ENCODE results near the gene AQP6. TPM values are rescaled to one million over a fixed set of nuclear protein-coding genes. Genes with fewer than 3 reads are reported as not detected.

The AQP6 gene
- total and polyA plus RNA-seq, 2 experiments from 2014 or later = 0.23 TPM; not detected in 1

DNA sequence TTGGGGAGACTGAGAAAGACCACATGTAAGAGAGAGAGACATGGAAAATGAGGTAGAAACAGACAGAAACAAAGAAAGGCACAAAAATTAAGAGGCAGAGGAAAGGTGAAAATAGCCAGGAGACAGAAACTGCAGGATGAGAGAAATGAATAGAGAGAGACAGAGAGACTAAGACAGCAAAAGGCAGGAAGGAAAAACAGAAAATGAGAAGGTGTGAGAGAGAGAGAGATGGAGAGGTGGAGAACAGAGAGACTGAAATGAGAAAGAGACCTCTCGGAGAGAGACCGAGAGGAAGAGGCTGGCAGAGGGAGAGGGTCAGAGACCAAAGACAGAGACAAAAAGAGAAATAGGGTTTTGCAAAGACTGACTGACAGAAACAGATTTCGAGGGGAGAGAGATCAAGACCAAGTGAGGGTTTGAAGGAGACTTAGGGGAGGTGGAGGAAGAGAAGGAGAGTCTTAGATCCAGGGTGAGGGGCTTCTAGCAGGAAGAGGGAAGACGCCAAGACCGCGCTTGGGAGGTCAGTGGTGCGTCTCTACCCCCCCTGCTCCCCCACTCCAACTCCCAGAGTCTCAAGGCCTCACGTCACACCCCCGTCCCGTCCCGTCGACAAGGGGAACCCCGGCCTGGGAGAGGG, 12.2 kb upstream of the AQP6 start:
- Histone ChIP-seq H3K9me3 (ENCODE audit: low read depth) (no peaks in the 10 kb centered on the region), H3K4me2 (peak overlapping the region; percentile 90), H3K9me2 (replicated peaks; ENCODE audit: insufficient read depth) (no peaks in the 10 kb centered on the region), H3K4me1 (ENCODE audit: insufficient read depth) (no peaks in the 10 kb centered on the region), H3K4me3 (no peak overlapping the region), H3K36me3 (replicated peaks; ENCODE audit: insufficient read depth, low read depth) (no peaks in the 10 kb centered on the region), H3K27me3 (peaks cover 67% of the 10 kb centered on the region), H3K79me2 (no peaks in the 10 kb centered on the region), H2AFZ (no peak overlapping the region), H3K27ac (no peak overlapping the region), H4K20me1 (ENCODE audit: insufficient read depth, poor library complexity, severe bottlenecking) (no peaks in the 10 kb centered on the region)
- TF ChIP-seq, protein P1, sequence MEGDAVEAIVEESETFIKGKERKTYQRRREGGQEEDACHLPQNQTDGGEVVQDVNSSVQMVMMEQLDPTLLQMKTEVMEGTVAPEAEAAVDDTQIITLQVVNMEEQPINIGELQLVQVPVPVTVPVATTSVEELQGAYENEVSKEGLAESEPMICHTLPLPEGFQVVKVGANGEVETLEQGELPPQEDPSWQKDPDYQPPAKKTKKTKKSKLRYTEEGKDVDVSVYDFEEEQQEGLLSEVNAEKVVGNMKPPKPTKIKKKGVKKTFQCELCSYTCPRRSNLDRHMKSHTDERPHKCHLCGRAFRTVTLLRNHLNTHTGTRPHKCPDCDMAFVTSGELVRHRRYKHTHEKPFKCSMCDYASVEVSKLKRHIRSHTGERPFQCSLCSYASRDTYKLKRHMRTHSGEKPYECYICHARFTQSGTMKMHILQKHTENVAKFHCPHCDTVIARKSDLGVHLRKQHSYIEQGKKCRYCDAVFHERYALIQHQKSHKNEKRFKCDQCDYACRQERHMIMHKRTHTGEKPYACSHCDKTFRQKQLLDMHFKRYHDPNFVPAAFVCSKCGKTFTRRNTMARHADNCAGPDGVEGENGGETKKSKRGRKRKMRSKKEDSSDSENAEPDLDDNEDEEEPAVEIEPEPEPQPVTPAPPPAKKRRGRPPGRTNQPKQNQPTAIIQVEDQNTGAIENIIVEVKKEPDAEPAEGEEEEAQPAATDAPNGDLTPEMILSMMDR (IDR thresholded peaks at IDR 0.05; ENCODE audit: poor library complexity) = no peak
- no peak for TF ChIP-seq EZH2phosphoT487 (IDR thresholded peaks at IDR 0.05; ENCODE audit: low read depth, severe bottlenecking, unreplicated experiment)
- no peak for TF ChIP-seq EZH2 (IDR thresholded peaks at IDR 0.05; ENCODE audit: borderline replicate concordance)
- no peak for DNase-seq (ENCODE audit: low spot score)
- 71% methylated on average over 13 of the region's 13 CpGs for WGBS (ENCODE audit: low lambda C conversion rate, missing lambda C conversion rate)

DNA sequence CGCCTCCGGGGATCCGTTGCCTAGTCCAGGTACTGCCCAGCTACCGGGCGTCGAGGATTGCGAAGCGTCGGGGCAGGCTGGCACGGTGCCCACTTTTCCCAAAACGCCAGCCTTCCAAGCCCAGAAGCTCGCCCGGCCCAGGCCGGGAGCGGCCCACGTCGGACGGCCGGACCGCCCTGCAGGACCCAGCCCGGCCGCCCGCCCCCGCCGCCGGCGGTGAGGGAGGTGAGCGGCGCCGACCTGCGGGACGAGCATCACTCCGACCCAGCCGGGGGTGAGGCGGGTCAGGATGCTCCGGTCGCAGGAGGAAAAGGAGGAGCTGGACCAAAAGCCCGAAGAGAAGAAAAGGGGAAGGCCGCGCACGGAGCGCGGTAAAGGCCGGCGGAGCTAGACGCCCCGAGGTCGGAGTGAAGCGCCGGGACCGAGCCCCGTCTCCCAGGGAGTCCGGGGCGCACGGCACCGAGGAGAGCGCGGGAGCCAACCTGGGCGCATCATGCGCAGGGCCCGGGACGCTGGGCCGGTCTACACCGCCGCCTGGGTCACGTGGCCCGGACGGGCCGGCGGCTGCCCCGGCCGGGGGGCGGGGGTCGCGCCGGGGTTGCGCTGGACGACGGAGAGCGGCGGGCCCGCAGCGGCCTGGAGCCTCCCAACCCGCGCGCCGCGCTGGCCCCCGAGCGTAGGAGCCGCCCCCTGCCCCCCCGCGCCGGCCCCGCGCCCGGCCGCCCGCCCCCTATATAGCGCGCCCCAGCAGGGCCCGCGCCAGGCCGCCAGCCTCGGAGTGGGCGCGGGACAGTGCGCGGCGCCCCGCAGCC, 11.4 kb upstream of the AQP6 start, which contains the start of gene AQP5:
Gene AQP5 (plus strand): TSS at position 762 of the 812 bp plus-strand sequence. CDS start 146 bp downstream, outside the sequence.
- no peaks in the 10 kb centered on the region for H3K79me2 ChIP-seq
- 11% methylated on average over 55 of the region's 111 CpGs for WGBS (ENCODE audit: low lambda C conversion rate, missing lambda C conversion rate)
- H3K4me2 ChIP-seq = peak within 1 kb of the TSS; percentile 90
- no peaks in the 10 kb centered on the region for H3K9me3 ChIP-seq (ENCODE audit: low read depth)
- H3K9me2 ChIP-seq (replicated peaks; ENCODE audit: insufficient read depth) = no peaks in the 10 kb centered on the region
- H3K4me3 ChIP-seq = no peak within 1 kb of the TSS
- DNase-seq (ENCODE audit: low spot score) = no peak
- no peaks in the 10 kb centered on the region for H4K20me1 ChIP-seq (ENCODE audit: insufficient read depth, poor library complexity, severe bottlenecking)
- peaks cover 62% of the 10 kb centered on the region for H3K27me3 ChIP-seq
- H3K27ac ChIP-seq = no peak within 1 kb of the TSS
- peak within 1 kb of the TSS; percentile 60 for H2AFZ ChIP-seq
- no peaks in the 10 kb centered on the region for H3K36me3 ChIP-seq (replicated peaks; ENCODE audit: insufficient read depth, low read depth)
- H3K4me1 ChIP-seq (ENCODE audit: insufficient read depth) = no peaks in the 10 kb centered on the region
- TF ChIP-seq EZH2phosphoT487 (IDR thresholded peaks at IDR 0.05; ENCODE audit: low read depth, severe bottlenecking, unreplicated experiment) (no peak), EZH2 (IDR thresholded peaks at IDR 0.05; ENCODE audit: borderline replicate concordance) (peak; percentile 83)

DNA sequence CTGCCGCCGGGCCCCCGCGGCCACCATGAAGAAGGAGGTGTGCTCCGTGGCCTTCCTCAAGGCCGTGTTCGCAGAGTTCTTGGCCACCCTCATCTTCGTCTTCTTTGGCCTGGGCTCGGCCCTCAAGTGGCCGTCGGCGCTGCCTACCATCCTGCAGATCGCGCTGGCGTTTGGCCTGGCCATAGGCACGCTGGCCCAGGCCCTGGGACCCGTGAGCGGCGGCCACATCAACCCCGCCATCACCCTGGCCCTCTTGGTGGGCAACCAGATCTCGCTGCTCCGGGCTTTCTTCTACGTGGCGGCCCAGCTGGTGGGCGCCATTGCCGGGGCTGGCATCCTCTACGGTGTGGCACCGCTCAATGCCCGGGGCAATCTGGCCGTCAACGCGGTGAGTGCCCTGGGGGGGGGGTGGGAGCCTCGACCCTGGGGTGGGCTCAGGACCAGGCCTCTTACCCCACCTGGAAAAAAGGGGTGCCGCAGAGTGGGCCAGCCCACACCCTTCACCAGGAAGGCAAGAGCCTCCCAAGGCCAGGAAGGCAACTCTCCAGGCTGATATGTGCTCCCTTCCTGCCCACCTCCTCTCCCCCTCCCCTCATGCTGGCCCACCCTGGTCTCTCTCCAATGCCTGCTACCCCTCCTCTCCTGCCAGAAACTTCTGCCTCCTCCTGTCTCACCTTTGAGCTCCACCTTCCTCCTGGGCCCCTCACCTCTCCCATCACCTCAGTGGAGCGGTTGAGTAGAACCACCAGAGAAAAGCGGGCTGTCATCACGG, 10.6 kb upstream of the AQP6 start:
- Histone ChIP-seq H3K27ac (no peak overlapping the region), H3K9me3 (ENCODE audit: low read depth) (no peaks in the 10 kb centered on the region), H3K79me2 (no peaks in the 10 kb centered on the region), H3K4me2 (peak overlapping the region; percentile 49), H3K9me2 (replicated peaks; ENCODE audit: insufficient read depth) (no peaks in the 10 kb centered on the region), H3K36me3 (replicated peaks; ENCODE audit: insufficient read depth, low read depth) (no peaks in the 10 kb centered on the region), H2AFZ (no peak overlapping the region), H3K27me3 (peaks cover 53% of the 10 kb centered on the region), H4K20me1 (ENCODE audit: insufficient read depth, poor library complexity, severe bottlenecking) (no peaks in the 10 kb centered on the region), H3K4me1 (ENCODE audit: insufficient read depth) (peaks cover 2% of the 10 kb centered on the region), H3K4me3 (no peak overlapping the region)
- TF ChIP-seq EZH2 (IDR thresholded peaks at IDR 0.05; ENCODE audit: borderline replicate concordance) = no peak
- no peak for TF ChIP-seq EZH2phosphoT487 (IDR thresholded peaks at IDR 0.05; ENCODE audit: low read depth, severe bottlenecking, unreplicated experiment)
- TF ChIP-seq, protein P1 (IDR thresholded peaks at IDR 0.05; ENCODE audit: poor library complexity) = no peak
- no peak for DNase-seq (ENCODE audit: low spot score)
- WGBS (ENCODE audit: low lambda C conversion rate, missing lambda C conversion rate) = 84% methylated on average over 27 of the region's 37 CpGs

Data from hepatocyte (in vitro differentiated cells).